Ovary (tissue), 10 donors: ENCODE results near the gene C6orf136. TPM values are rescaled to one million over a fixed set of nuclear protein-coding genes. Genes with fewer than 3 reads are reported as not detected.
"Not testable (repeated sequence)": the region's sequence is repeated elsewhere in the genome, so short reads cannot be mapped to it uniquely, and the experiment has no call there.

ENCODE experiments used
- DNase-seq, 5 donors: peaks; one replicate each; pipeline ENCODE4 v3.0.0-alpha.2; 2019 to 2020
- H3K27ac ChIP-seq, 2 donors: fragments of 200-600 bp; one replicate each; pipeline versions ENCODE4 v1.5.1 to v1.8.0; 2019 to 2022
- H3K27me3 ChIP-seq: fragments of 200-600 bp; one replicate; pipeline ENCODE4 v1.8.0; 2022
- H3K36me3 ChIP-seq: fragments of 200-600 bp; sonication (generic); one replicate; pipeline ENCODE4 v1.5.1; 2019
- H3K4me1 ChIP-seq: one replicate; pipeline ENCODE4 v1.8.1; 2013; ENCODE audit warnings: mild to moderate bottlenecking, moderate library complexity; ENCODE audit not compliant: insufficient read depth
- H3K4me3 ChIP-seq: fragments of 200-600 bp; sonication (generic); one replicate; pipeline ENCODE4 v1.5.1; 2017
- H3K9me3 ChIP-seq, 2 donors: fragments of 200-600 bp in 1 of 2; sonication (generic) in 1 of 2; one replicate each; pipeline versions ENCODE4 v1.5.1 to v1.8.1; 2013 to 2019; ENCODE audit warnings: mild to moderate bottlenecking in 1 of 2, moderate library complexity in 1 of 2
- CTCF ChIP-seq, 3 donors: fragments of 450-650 bp in 2 of 3; fragments of 200-600 bp in 1 of 3; IDR thresholded peaks; one replicate each; pipeline versions ENCODE4 v1.5.1 to v1.8.0; 2016 to 2022; ENCODE audit warnings: antibody characterized with exemption in 3 of 3, mild to moderate bottlenecking in 1 of 3
- EP300 ChIP-seq: sonication (generic); formaldehyde crosslinking; IDR thresholded peaks from one replicate; pipeline ENCODE4 v1.6.1; 2017; ENCODE audit warnings: antibody characterized with exemption
- POLR2A ChIP-seq: fragments of 450-650 bp; IDR thresholded peaks from one replicate; pipeline ENCODE4 v1.6.1; 2017; ENCODE audit warnings: antibody characterized with exemption, mild to moderate bottlenecking, moderate library complexity
- WGBS, 3 donors: extraction: QIAGEN DNeasy Blood & Tissue Kit in 1 of 3; methylation state at CpG; one replicate each; pipeline versions ENCODE4 v1.1.5 to v1.1.7; 2013 to 2017; 5-methylcytosine and 5-hydroxymethylcytosine counted together
- intact Hi-C, 4 donors: fragments of 100-400 bp; cut with DNase I; formaldehyde crosslinking; loops; one replicate each; pipeline versions ENCODE4 v1.11.0 to v1.15.1; 2022 to 2023
- long read RNA-seq, 3 donors: library from polyadenylated mRNA in 2 of 3; unstranded in 2 of 3; transcript quantifications; one replicate each; pipeline ENCODE4 v2.0.0 and lab custom pipeline, GENCODE V29; 2021 to 2026
- polyA plus RNA-seq, 2 donors: library from polyadenylated mRNA; stranded (reverse); fragments of 200-250 nt in 1 of 2; fragments of 350-450 nt in 1 of 2; fragmentation: Illumina TruSeq in 1 of 2; extraction: RNeasy Lipid Tissue Mini Kit (QIAGEN cat#74804) in 1 of 2; gene quantifications; one replicate each; pipeline ENCODE4 v1.2.3, GENCODE V29; 2013 to 2014
- total RNA-seq, 7 donors: library from RNA; depleted of rRNA in 2 of 7; stranded (reverse); fragments of >200 nt in 2 of 7; fragmentation: NEBNext Ultra II Directional in 3 of 7; extraction: Animal tissue kit (Norgen Biotek cat#: 25700) in 3 of 7; gene quantifications; one replicate each; pipeline versions ENCODE4 v1.1.0 to v1.2.4, GENCODE V29; 2016 to 2023
- donor health status: DM: no; HTN: no; CAD: no; lungs with moderate emphysema.
- donor health status: DM: no; HTN: no; CAD: no.
- donor health status: Bipolar disorder and iron deficiency.
- donor health status: DM: yes; HTN: yes; CAD: no.
- donor health status: DM: no; HTN: no; CAD: no.
- donor health status: DM: yes; HTN: yes; CAD: no.

Gene C6orf136, protein sequence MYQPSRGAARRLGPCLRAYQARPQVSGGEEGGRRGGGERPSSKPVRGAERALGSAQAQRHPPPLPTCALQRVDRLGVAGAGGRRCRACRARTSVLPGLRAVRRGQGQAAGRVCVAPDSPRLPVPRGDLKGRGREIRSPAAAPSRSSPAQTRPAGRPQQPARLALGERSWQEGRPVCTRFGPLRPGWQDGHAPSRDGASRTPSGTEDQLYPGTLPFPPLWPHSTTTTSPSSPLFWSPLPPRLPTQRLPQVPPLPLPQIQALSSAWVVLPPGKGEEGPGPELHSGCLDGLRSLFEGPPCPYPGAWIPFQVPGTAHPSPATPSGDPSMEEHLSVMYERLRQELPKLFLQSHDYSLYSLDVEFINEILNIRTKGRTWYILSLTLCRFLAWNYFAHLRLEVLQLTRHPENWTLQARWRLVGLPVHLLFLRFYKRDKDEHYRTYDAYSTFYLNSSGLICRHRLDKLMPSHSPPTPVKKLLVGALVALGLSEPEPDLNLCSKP
- 10 to 100 TPM in 6 of 7 donors, 1 to 10 TPM in 1; 6.0 to 20.0 (median 14.8) TPM for total RNA-seq
- polyA plus RNA-seq: 1 to 10 TPM; 6.4 to 9.3 TPM
- long read RNA-seq, donor 1, partial matches to known transcripts: 2 of 7 reads
- long read RNA-seq, donor 1, other reads (novel, unspliced or antisense): 1 of 7 reads
- long read RNA-seq, donor 2, transcript C6orf136-201 (6 exons, 1,978 nt): minor isoform, 6 of 19 reads
- long read RNA-seq, donor 2, transcript C6orf136-203 (6 exons, 1,402 nt): major isoform, 10 of 19 reads
- long read RNA-seq, donor 2, partial matches to known transcripts: 0 of 19 reads
- long read RNA-seq, donor 2, other reads (novel, unspliced or antisense): 0 of 19 reads
- long read RNA-seq, donor 3, partial matches to known transcripts: 3 of 9 reads
- long read RNA-seq, donor 3, other reads (novel, unspliced or antisense): 3 of 9 reads

- Histone ChIP-seq H3K27me3 (no peaks in the 10 kb centered on the region), H3K9me3 (no peaks in the 10 kb centered on the region), H3K4me3 (peak within 1 kb of the TSS; percentile 82), H3K36me3 (no peaks in the 10 kb centered on the region), H3K27ac (peak within 1 kb of the TSS; percentile 36 to 81), H3K4me1 (no peaks in the 10 kb centered on the region)
- TF ChIP-seq EP300 (no peak), POLR2A (no peak), CTCF (IDR thresholded peaks at IDR 0.05) (no peak)
- 11 to 14% (median 11%) methylated on average over 33 to 37 of the region's 37 CpGs for WGBS, 3 donors
- DNase-seq: peak; percentile 93 to 96 (median 93)
- intact Hi-C loops: no loop called here
These were observed at the start of gene C6orf136 for GRCh38 chr6:30646450-30647241. C6orf136 (plus strand) TSS chr6:30647133; CDS start chr6:30647232, 99 bp downstream.

GRCh38 chr6:30597315-30598144, 49.4 kb upstream of the C6orf136 start:
- H3K36me3 ChIP-seq, intact Hi-C loops: not testable (repeated sequence)
- WGBS, 3 donors: 72 to 76% (median 72%) methylated on average over 15 of the region's 15 CpGs

GRCh38 chr6:30598912-30599624, 47.9 kb upstream of the C6orf136 start:
- 66 to 73% (median 69%) methylated on average over 12 of the region's 12 CpGs for WGBS, 3 donors
- H3K36me3 ChIP-seq: no peaks in the 10 kb centered on the region
- intact Hi-C loops: no loop called here

More at GRCh38 chr6:30597315-30598144, 49.4 kb upstream of the C6orf136 start:
- DNase-seq: peak; percentile 48 to 82 (median 72)
- not testable (repeated sequence) for H3K9me3 ChIP-seq, H3K4me3 ChIP-seq, H3K4me1 ChIP-seq, H3K27ac ChIP-seq, H3K27me3 ChIP-seq
- TF ChIP-seq CTCF (IDR thresholded peaks at IDR 0.05): peak; percentile 40 to 69 (median 62)

More at GRCh38 chr6:30598912-30599624, 47.9 kb upstream of the C6orf136 start:
- no peak overlapping the region for H3K4me3 ChIP-seq
- no peak for TF ChIP-seq CTCF (IDR thresholded peaks at IDR 0.05)
- TF ChIP-seq EP300: no peak
- TF ChIP-seq POLR2A: no peak
- no peak overlapping the region for H3K27ac ChIP-seq
- H3K9me3 ChIP-seq: no peaks in the 10 kb centered on the region
- DNase-seq: no peak
- H3K27me3 ChIP-seq: no peaks in the 10 kb centered on the region
- H3K4me1 ChIP-seq: no peaks in the 10 kb centered on the region
